Vagina (tissue), 2 donors: Measurements from ENCODE around the gene PAEP. TPM values are rescaled to one million over a fixed set of nuclear protein-coding genes. Genes with fewer than 3 reads are reported as not detected.

Source experiments
- DNase-seq, 2 donors: peaks; one replicate each; pipeline ENCODE4 v3.0.0-alpha.2; 2017; ENCODE audit errors: extremely low spot score in 2 of 2
- H3K27ac ChIP-seq: fragments of 200-600 bp; sonication (generic); one replicate; pipeline ENCODE4 v1.5.1; 2019
- H3K27me3 ChIP-seq: fragments of 200-600 bp; sonication (generic); one replicate; pipeline ENCODE4 v1.5.1; 2019
- H3K36me3 ChIP-seq, 2 donors: fragments of 200-600 bp; sonication (generic); one replicate each; pipeline ENCODE4 v1.5.1; 2017 to 2019
- H3K4me1 ChIP-seq: fragments of 200-600 bp; sonication (generic); one replicate; pipeline ENCODE4 v1.5.1; 2019
- H3K4me3 ChIP-seq, 2 donors: fragments of 200-600 bp; sonication (generic); 1 replicate in 1 of 2; 2 replicates in 1 of 2; pipeline ENCODE4 v1.5.1; 2016 to 2019
- H3K9me3 ChIP-seq: fragments of 200-600 bp; sonication (generic); one replicate; pipeline ENCODE4 v1.5.1; 2019
- CTCF ChIP-seq, 3 experiments: fragments of 450-650 bp in 2 of 3; fragments of 200-600 bp in 1 of 3; sonication (generic) in 1 of 3; IDR thresholded peaks; one replicate each; pipeline ENCODE4 v1.5.1; 2017 to 2019; ENCODE audit warnings: antibody characterized with exemption in 3 of 3, mild to moderate bottlenecking in 2 of 3, moderate library complexity in 2 of 3
- POLR2A ChIP-seq, 2 donors: fragments of 450-650 bp; IDR thresholded peaks; one replicate each; pipeline ENCODE4 v1.6.1; 2017; ENCODE audit warnings: antibody characterized with exemption in 2 of 2, mild to moderate bottlenecking in 2 of 2, moderate library complexity in 2 of 2
- POLR2AphosphoS5 ChIP-seq, 2 donors: sonication (generic); formaldehyde crosslinking; IDR thresholded peaks; one replicate each; pipeline ENCODE4 v1.9.0; 2017; ENCODE audit warnings: antibody characterized with exemption in 2 of 2, mild to moderate bottlenecking in 2 of 2, low read depth in 1 of 2; ENCODE audit not compliant: insufficient read depth in 1 of 2
- intact Hi-C: fragments of 100-400 bp; cut with DNase I; formaldehyde crosslinking; loops from one replicate; pipeline ENCODE4 v1.15.1; 2023
- total RNA-seq: library from RNA; depleted of rRNA; stranded (reverse); fragments of >200 nt; gene quantifications from one replicate; pipeline ENCODE4 v1.2.3, GENCODE V29; 2016

The PAEP gene
- total RNA-seq, 1 donor from 2014 or later = not detected

DNA sequence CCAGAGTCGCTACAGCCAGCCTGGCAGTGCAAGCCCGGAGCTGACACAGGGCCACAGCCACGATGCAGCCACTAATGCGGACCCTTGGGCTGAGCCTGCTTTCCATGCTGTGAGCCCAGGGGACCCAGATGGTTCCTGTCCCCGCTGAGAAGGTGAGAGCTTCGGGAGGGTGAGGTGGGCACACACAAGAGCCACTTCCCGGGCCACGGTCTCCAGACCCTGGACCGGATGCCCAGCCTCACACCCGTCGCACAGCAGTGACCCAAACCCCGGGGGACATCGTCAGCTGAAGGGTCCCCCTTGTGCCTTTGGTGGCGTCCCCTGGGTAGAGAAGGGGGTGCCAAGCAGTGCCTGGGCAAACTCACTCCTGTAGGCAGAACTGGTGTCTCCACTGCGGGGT lies 13.4 kb downstream of the PAEP start:
- TF ChIP-seq POLR2A (IDR thresholded peaks at IDR 0.05) (no peak), POLR2AphosphoS5 (IDR thresholded peaks at IDR 0.05; ENCODE audit: insufficient read depth in 1 of 2, low read depth in 1 of 2) (no peak), CTCF (IDR thresholded peaks at IDR 0.05) (no peak)
- intact Hi-C loops = no loop called here
- H3K27me3 ChIP-seq = no peaks in the 10 kb centered on the region
- no peaks in the 10 kb centered on the region for H3K4me1 ChIP-seq
- H3K36me3 ChIP-seq = no peaks in the 10 kb centered on the region
- H3K27ac ChIP-seq = no peak overlapping the region
- no peaks in the 10 kb centered on the region for H3K9me3 ChIP-seq
- no peak overlapping the region for H3K4me3 ChIP-seq
- peak; percentile 64 to 91 for DNase-seq

DNA sequence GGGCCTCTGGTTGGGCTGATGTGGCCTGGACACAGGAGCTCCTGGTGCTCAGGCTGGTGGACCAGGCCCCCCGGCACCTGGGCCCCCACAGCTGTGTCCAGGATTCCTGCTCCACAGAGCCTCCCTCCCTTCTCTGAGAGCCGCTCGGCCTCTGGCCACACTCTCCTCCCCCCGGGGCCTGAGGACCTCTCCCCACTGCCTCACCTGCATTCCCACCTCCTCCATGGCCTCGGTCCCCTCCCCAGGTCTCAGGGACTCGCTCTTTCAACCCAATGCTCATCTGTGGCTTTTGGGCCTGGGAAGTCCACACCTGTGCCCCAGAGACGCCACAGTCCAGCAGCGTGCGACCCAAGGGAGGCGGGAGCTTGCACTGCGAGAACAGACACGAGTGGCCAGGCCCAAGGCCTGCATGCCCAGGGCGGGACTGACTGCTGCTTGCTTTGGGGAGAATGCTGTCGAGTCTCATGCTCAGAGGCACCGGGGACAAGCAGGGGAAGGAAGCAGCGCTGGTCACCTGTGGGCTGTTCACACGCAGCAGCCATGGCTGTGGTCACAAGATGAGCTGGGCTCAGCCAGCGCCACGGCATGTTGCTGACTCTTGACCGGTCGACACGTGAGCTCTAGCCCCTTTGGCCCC lies 14.6 kb downstream of the PAEP start:
- Histone ChIP-seq H3K9me3 (no peaks in the 10 kb centered on the region), H3K36me3 (no peaks in the 10 kb centered on the region), H3K27me3 (no peaks in the 10 kb centered on the region), H3K27ac (no peak overlapping the region), H3K4me1 (no peaks in the 10 kb centered on the region), H3K4me3 (no peak overlapping the region)
- peak; percentile 67 to 95 for DNase-seq
- intact Hi-C loops = no loop called here
- no peak for TF ChIP-seq POLR2A (IDR thresholded peaks at IDR 0.05)
- no peak for TF ChIP-seq CTCF (IDR thresholded peaks at IDR 0.05)
- TF ChIP-seq POLR2AphosphoS5 (IDR thresholded peaks at IDR 0.05; ENCODE audit: insufficient read depth in 1 of 2, low read depth in 1 of 2) = no peak

GRCh38 chr9:135577256-135577655 lies 15.7 kb downstream of the PAEP start:
- peak; percentile 25 to 58 for DNase-seq
- no peak for TF ChIP-seq POLR2A (IDR thresholded peaks at IDR 0.05)
- TF ChIP-seq CTCF (IDR thresholded peaks at IDR 0.05) = no peak
- TF ChIP-seq POLR2AphosphoS5 (IDR thresholded peaks at IDR 0.05; ENCODE audit: insufficient read depth in 1 of 2, low read depth in 1 of 2) = no peak
- Histone ChIP-seq H3K27me3 (no peaks in the 10 kb centered on the region), H3K36me3 (no peaks in the 10 kb centered on the region), H3K27ac (no peak overlapping the region), H3K4me3 (no peak overlapping the region), H3K9me3 (no peaks in the 10 kb centered on the region), H3K4me1 (no peaks in the 10 kb centered on the region)
- intact Hi-C loops = no loop called here

DNA sequence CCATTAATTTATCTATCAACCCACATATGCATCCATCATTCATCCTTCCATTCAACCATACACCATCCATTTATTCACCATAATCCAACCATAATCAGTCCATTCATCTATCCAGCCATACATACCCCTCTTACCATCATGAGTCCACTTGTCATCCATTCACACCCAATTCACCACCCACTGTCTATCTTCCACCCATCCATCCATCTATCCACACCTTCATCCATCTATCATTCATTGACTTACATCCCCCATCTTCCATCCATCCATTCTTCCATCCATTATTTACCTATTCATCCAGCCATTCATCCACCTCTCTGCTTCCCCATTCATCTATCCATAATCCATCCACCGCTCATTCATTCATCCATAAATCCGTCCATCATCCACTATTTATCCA lies 17.8 kb downstream of the PAEP start:
- no peak for DNase-seq
- H3K9me3 ChIP-seq = no peaks in the 10 kb centered on the region
- no peaks in the 10 kb centered on the region for H3K4me1 ChIP-seq
- no peaks in the 10 kb centered on the region for H3K27me3 ChIP-seq
- no peak overlapping the region for H3K4me3 ChIP-seq
- intact Hi-C loops = no loop called here
- no peaks in the 10 kb centered on the region for H3K36me3 ChIP-seq
- H3K27ac ChIP-seq = no peak overlapping the region
- no peak for TF ChIP-seq POLR2A (IDR thresholded peaks at IDR 0.05)
- TF ChIP-seq POLR2AphosphoS5 (IDR thresholded peaks at IDR 0.05; ENCODE audit: insufficient read depth in 1 of 2, low read depth in 1 of 2) = no peak
- TF ChIP-seq CTCF (IDR thresholded peaks at IDR 0.05) = no peak

GRCh38 chr9:135579889-135580660 lies 18.5 kb downstream of the PAEP start:
- Histone ChIP-seq H3K36me3 (no peaks in the 10 kb centered on the region), H3K9me3 (no peaks in the 10 kb centered on the region), H3K27me3 (no peaks in the 10 kb centered on the region), H3K4me1 (no peaks in the 10 kb centered on the region), H3K27ac (no peak overlapping the region), H3K4me3 (no peak overlapping the region)
- peak in 1 of 2 donors; percentile 40 for DNase-seq
- TF ChIP-seq CTCF (IDR thresholded peaks at IDR 0.05) (no peak), POLR2AphosphoS5 (IDR thresholded peaks at IDR 0.05; ENCODE audit: insufficient read depth in 1 of 2, low read depth in 1 of 2) (no peak), POLR2A (IDR thresholded peaks at IDR 0.05) (no peak)
- intact Hi-C loops = no loop called here
